ENCODE results near the gene IL12B.

IL12B gene

DNA sequence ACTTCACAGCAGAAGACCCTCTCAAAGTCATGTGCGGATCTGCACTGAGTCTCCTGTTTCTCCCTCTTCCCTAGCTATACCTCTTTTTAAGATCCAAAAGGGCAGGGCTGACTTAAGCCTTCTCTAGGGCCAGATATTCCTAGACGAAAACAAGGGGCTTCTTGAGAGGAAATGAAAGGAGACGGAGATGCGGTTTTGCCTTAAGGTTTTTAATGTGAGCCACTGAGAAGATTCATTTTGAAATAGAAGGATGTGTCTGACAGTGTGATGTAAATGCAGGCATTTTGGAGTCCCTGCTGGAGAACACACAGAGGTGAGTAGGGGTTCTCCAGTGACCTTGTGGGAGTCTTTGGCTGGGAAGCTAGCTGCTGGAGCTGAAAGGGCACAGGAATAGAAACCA lies 15.6 kb upstream of the IL12B start:
- TF ChIP-seq, protein P1, sequence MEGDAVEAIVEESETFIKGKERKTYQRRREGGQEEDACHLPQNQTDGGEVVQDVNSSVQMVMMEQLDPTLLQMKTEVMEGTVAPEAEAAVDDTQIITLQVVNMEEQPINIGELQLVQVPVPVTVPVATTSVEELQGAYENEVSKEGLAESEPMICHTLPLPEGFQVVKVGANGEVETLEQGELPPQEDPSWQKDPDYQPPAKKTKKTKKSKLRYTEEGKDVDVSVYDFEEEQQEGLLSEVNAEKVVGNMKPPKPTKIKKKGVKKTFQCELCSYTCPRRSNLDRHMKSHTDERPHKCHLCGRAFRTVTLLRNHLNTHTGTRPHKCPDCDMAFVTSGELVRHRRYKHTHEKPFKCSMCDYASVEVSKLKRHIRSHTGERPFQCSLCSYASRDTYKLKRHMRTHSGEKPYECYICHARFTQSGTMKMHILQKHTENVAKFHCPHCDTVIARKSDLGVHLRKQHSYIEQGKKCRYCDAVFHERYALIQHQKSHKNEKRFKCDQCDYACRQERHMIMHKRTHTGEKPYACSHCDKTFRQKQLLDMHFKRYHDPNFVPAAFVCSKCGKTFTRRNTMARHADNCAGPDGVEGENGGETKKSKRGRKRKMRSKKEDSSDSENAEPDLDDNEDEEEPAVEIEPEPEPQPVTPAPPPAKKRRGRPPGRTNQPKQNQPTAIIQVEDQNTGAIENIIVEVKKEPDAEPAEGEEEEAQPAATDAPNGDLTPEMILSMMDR (IDR thresholded peaks at IDR 0.05; ENCODE audit: control insufficient read depth, extremely low read depth, insufficient read depth) = no peak
- H3K4me3 ChIP-seq (ENCODE audit: low read depth, low read length) = no peak overlapping the region
- no peak for DNase-seq (ENCODE audit: low read depth)

DNA sequence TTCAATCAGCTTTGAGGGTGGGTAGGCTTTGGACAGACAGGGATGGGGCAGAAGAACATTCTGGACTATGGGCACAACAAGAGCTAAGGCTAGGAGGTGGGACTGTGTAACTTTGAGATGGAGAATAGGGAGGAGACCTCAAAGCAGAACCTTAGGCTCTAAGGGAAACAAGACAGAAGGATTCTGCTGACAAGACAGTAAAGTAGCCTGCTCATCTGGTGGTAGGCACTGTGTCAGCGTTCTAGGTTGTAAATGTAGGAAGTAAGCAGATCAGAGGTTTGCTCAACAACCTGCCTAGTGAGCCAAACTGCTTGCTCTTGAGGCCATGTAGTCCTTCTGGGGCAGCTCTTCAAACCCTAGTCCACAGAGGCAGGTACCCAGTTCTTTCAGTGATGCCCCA lies 15.0 kb upstream of the IL12B start:
- H3K4me3 ChIP-seq (ENCODE audit: low read depth, low read length) = no peak overlapping the region
- no peak for DNase-seq (ENCODE audit: low read depth)
- TF ChIP-seq, protein P1 (IDR thresholded peaks at IDR 0.05; ENCODE audit: control insufficient read depth, extremely low read depth, insufficient read depth) = no peak

- no peak overlapping the region for H3K4me3 ChIP-seq (ENCODE audit: low read depth, low read length)
- TF ChIP-seq, protein P1 (IDR thresholded peaks at IDR 0.05; ENCODE audit: control insufficient read depth, extremely low read depth, insufficient read depth) = no peak
- DNase-seq (ENCODE audit: low read depth) = no peak
These were observed 13.2 kb upstream of the IL12B start for GRCh38 chr5:159343295-159344094.

DNA sequence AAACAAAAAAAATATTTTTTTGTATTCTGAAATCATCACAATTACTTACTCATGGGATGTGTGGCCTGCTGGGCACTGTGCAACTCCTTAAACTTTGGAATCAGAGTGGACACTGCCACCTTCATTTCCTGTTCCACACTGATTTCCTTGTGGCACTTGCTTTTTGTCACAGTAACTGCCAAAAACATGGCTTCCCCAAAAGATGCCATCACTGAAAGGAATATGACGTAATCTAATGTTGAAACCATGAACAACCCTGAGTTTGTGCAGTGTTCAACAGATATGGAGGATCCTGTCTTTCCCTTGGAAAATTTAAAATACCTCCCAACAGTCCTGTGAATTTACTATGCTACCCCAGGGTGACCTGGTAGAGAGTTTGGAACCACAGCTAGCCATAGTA lies 12.6 kb upstream of the IL12B start:
- H3K4me3 ChIP-seq (ENCODE audit: low read depth, low read length) = no peak overlapping the region
- TF ChIP-seq, protein P1 (IDR thresholded peaks at IDR 0.05; ENCODE audit: control insufficient read depth, extremely low read depth, insufficient read depth) = no peak
- no peak for DNase-seq (ENCODE audit: low read depth)

DNA sequence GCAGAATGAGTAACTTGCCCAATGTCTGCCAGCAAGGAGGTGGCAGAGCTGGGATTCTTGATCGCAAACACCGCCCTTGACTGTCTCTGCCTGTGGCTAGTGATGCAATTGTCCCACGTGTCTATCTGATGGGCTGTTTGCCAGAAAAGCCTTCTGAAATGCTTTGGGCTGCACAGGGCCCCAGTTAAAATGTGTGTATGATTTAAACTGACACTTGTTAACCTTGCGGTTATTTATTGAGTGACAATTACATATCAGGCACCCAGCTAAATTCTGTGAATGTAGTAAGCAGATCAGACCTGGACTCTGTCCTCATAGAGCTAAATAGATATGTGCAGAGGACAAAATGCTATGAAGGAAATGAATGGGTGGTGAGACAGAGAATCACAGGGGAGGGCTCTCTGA lies 11.6 kb upstream of the IL12B start:
- TF ChIP-seq, protein P1 (IDR thresholded peaks at IDR 0.05; ENCODE audit: control insufficient read depth, extremely low read depth, insufficient read depth) = no peak
- DNase-seq (ENCODE audit: low read depth) = peak; percentile 90
- no peak overlapping the region for H3K4me3 ChIP-seq (ENCODE audit: low read depth, low read length)

DNA sequence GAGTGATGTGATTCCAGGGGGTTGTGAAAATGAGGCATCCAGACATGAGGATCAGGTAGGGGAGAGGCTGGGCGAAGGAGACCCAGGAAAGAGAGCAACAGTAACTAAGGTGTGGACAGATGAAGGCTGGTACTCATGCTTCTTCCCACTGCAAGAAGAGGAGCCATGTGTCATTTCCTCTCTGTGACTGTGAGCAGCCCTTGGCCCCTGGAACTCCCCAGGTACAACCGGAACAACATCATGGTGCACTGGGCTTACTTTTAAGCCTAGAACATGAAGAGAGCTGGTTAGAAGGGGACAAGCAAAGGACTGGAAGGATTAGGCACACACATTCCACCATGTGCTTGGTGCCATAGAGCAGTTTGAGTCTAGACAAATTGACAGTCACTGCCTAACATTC lies 10.9 kb upstream of the IL12B start:
- no peak for DNase-seq (ENCODE audit: low read depth)
- no peak overlapping the region for H3K4me3 ChIP-seq (ENCODE audit: low read depth, low read length)
- TF ChIP-seq, protein P1 (IDR thresholded peaks at IDR 0.05; ENCODE audit: control insufficient read depth, extremely low read depth, insufficient read depth) = no peak

- TF ChIP-seq, protein P1 (IDR thresholded peaks at IDR 0.05; ENCODE audit: control insufficient read depth, extremely low read depth, insufficient read depth) = no peak
- no peak for DNase-seq (ENCODE audit: low read depth)
- H3K4me3 ChIP-seq (ENCODE audit: low read depth, low read length) = no peak overlapping the region
These were observed 10.2 kb upstream of the IL12B start for GRCh38 chr5:159340511-159340910.
